Panc1 (cell line): ENCODE results near the gene KIF26A. TPM values are rescaled to one million over a fixed set of nuclear protein-coding genes. Genes with fewer than 3 reads are reported as not detected.

Experiments used
- ATAC-seq: fragments of 200-7000 bp; cut with Tn5 transposase; 2 replicates; pipeline ENCODE4 v1.9.1; 2020; ENCODE audit warnings: mild to moderate bottlenecking, moderate library complexity
- BruUV-seq: library from RNA; stranded (reverse); fragments of 400-500 nt; replicated peaks from 2 replicates; lab custom pipeline; 2021; lab: Mats Ljungman, UMichigan
- CTCF ChIA-PET: fragments of 300-600 bp; sonication (Branson Sonifier 250); formaldehyde crosslinking; loops from one replicate; lab custom pipeline; 2022; ENCODE audit warnings: antibody characterized with exemption; lab: Charles Lee
- POLR2A ChIA-PET: fragments of 300-600 bp; sonication (Branson Sonifier 250); formaldehyde crosslinking; loops from one replicate; lab custom pipeline; 2022; ENCODE audit warnings: antibody characterized with exemption; lab: Charles Lee
- DNase-seq: peaks from one replicate; pipeline ENCODE4 v3.0.0-alpha.2; 2010; ENCODE audit warnings: low read depth, low spot score
- H3K27ac ChIP-seq: 2 replicates; pipeline ENCODE4 v1.5.1; 2011; ENCODE audit warnings: mild to moderate bottlenecking, low read length, inconsistent platforms
- H3K27me3 ChIP-seq: fragments of 200-500 bp; sonication (Bioruptor generic); 2 replicates; pipeline ENCODE4 v1.6.0; 2014; ENCODE audit warnings: low read length, inconsistent platforms; ENCODE audit not compliant: control insufficient read depth, insufficient read depth
- H3K36me3 ChIP-seq: fragments of 200-500 bp; sonication (Bioruptor generic); 2 replicates; pipeline ENCODE4 v1.5.1; 2014; ENCODE audit warnings: inconsistent platforms, mild to moderate bottlenecking, low read length, moderate library complexity; ENCODE audit not compliant: control insufficient read depth, insufficient read depth
- H3K4me1 ChIP-seq: 2 replicates; pipeline ENCODE4 v1.5.1; 2011; ENCODE audit warnings: inconsistent platforms, mild to moderate bottlenecking, low read length, moderate library complexity; ENCODE audit not compliant: control insufficient read depth, insufficient read depth
- H3K4me3 ChIP-seq, 2 experiments: 2 replicates each; pipeline ENCODE4 v1.5.1; 2011 to 2012; ENCODE audit warnings: low read depth in 2 of 2, low read length in 2 of 2, mild to moderate bottlenecking in 2 of 2, inconsistent platforms in 1 of 2, moderate library complexity in 1 of 2
- H3K9me3 ChIP-seq: fragments of 200-500 bp; sonication (Bioruptor generic); 2 replicates; pipeline ENCODE4 v1.5.1; 2014; ENCODE audit warnings: low read depth, mild to moderate bottlenecking, inconsistent platforms, low read length, moderate library complexity; ENCODE audit not compliant: control insufficient read depth, insufficient read depth
- CTCF ChIP-seq: fragments of 450-650 bp; IDR thresholded peaks from 2 replicates; pipeline ENCODE4 v1.5.1; 2017; ENCODE audit warnings: mild to moderate bottlenecking
- POLR2AphosphoS5 ChIP-seq: IDR thresholded peaks from 2 replicates; pipeline ENCODE4 v1.6.1; 2012; ENCODE audit warnings: mild to moderate bottlenecking, low read depth, low read length, moderate library complexity
- REST ChIP-seq, 2 experiments: IDR thresholded peaks; 2 replicates each; pipeline ENCODE4 v1.6.1; 2011 to 2012; ENCODE audit warnings: low read depth in 2 of 2, control low read depth in 1 of 2, low read length in 1 of 2, mild to moderate bottlenecking in 1 of 2, moderate library complexity in 1 of 2; ENCODE audit not compliant: insufficient read depth in 1 of 2
- SIN3A ChIP-seq: IDR thresholded peaks from 2 replicates; pipeline ENCODE4 v1.6.1; 2012; ENCODE audit warnings: low read depth, mild to moderate bottlenecking, low read length, moderate library complexity, borderline replicate concordance; ENCODE audit not compliant: insufficient read depth
- TCF7L2 ChIP-seq: IDR thresholded peaks from 2 replicates; pipeline ENCODE4 v1.6.1; 2011; ENCODE audit warnings: mild to moderate bottlenecking, low read depth, low read length, inconsistent platforms
- in situ Hi-C: cut with HindIII; loops from 2 replicates; pipeline ENCODE4 v1.10.0; 2016; ENCODE audit warnings: low sequenced_read_pairs, low pct_unique_long_range_greater_than_20kb
- intact Hi-C: fragments of 100-400 bp; cut with micrococcal nuclease; formaldehyde crosslinking; loops from one replicate; pipeline ENCODE4 v1.10.0; 2022; ENCODE audit not compliant: unreplicated experiment
- total RNA-seq: library from RNA; stranded (reverse); gene quantifications from one replicate; pipeline ENCODE4 v1.2.1, GENCODE V29; 2021; ENCODE audit not compliant: unreplicated experiment

Gene KIF26A
- total RNA-seq, 1 experiment from 2014 or later, result 4.4 TPM

- Histone ChIP-seq H3K27ac (no peak overlapping the region), H3K27me3 (no peaks in the 10 kb centered on the region), H3K4me1 (no peaks in the 10 kb centered on the region), H3K9me3 (no peaks in the 10 kb centered on the region), H3K36me3 (no peaks in the 10 kb centered on the region), H3K4me3 (no peak overlapping the region)
- no peak for TF ChIP-seq POLR2AphosphoS5
- in situ Hi-C loops, result no loop called here
- DNase-seq (no peak), ATAC-seq (no peak)
- ChIA-PET CTCF (no interaction called here), POLR2A (no interaction called here)
- intact Hi-C loops, result no loop called here
- no TSS peak for BruUV-seq
Observed at GRCh38 chr14:104205781-104206180, 67.4 kb downstream of the KIF26A start.

GRCh38 chr14:104206281-104206904, 68.0 kb downstream of the KIF26A start:
- Histone ChIP-seq H3K36me3 (no peaks in the 10 kb centered on the region), H3K27me3 (no peaks in the 10 kb centered on the region), H3K4me1 (no peaks in the 10 kb centered on the region), H3K27ac (no peak overlapping the region), H3K9me3 (no peaks in the 10 kb centered on the region), H3K4me3 (no peak overlapping the region)
- no TSS peak for BruUV-seq
- intact Hi-C loops (no loop called here), in situ Hi-C loops (no loop called here)
- no peak for DNase-seq
- TF ChIP-seq CTCF, result no peak
- no peak for TF ChIP-seq POLR2AphosphoS5
- TF ChIP-seq TCF7L2, result no peak
- TF ChIP-seq SIN3A, result no peak
- TF ChIP-seq REST (IDR thresholded peaks at IDR 0.05; ENCODE audit: insufficient read depth in 1 of 2, low read depth in 2 of 2, low read length in 1 of 2), result no peak
- CTCF ChIA-PET, result no interaction called here
- POLR2A ChIA-PET, result no interaction called here
- ATAC-seq, result no peak

- ATAC-seq (no peak), DNase-seq (no peak)
- no peak overlapping the region for H3K27ac ChIP-seq
- no peak overlapping the region for H3K4me3 ChIP-seq
- intact Hi-C loops (no loop called here), in situ Hi-C loops (no loop called here)
- CTCF ChIA-PET, result no interaction called here
- H3K9me3 ChIP-seq, result no peaks in the 10 kb centered on the region
- H3K36me3 ChIP-seq, result no peaks in the 10 kb centered on the region
- no TSS peak for BruUV-seq
- TF ChIP-seq POLR2AphosphoS5 (no peak), TCF7L2 (no peak), SIN3A (no peak), REST (IDR thresholded peaks at IDR 0.05; ENCODE audit: insufficient read depth in 1 of 2, low read depth in 2 of 2, low read length in 1 of 2) (no peak), CTCF (no peak)
- no peaks in the 10 kb centered on the region for H3K27me3 ChIP-seq
- H3K4me1 ChIP-seq, result no peaks in the 10 kb centered on the region
- POLR2A ChIA-PET, result no interaction called here
Observed at GRCh38 chr14:104207142-104208014, 69.0 kb downstream of the KIF26A start.
